ENCODE data around the gene HOXA6.

HOXA6 gene

GRCh38 chr7:27137640-27138315, 9.8 kb downstream of the HOXA6 start:
- H3K4me3 ChIP-seq (ENCODE audit: low read depth, low read length, poor library complexity, severe bottlenecking), result no peak overlapping the region
- H3K9ac ChIP-seq (ENCODE audit: low read length), result no peak overlapping the region
- no peaks in the 10 kb centered on the region for H3K36me3 ChIP-seq (ENCODE audit: insufficient read depth, low read length)
- no peaks in the 10 kb centered on the region for H4K20me1 ChIP-seq (ENCODE audit: insufficient read depth, low read length)
- no peak overlapping the region for H3K4me2 ChIP-seq (ENCODE audit: low read length)
- H3K9me2 ChIP-seq (ENCODE audit: low read depth, low read length), result no peaks in the 10 kb centered on the region
- no peak overlapping the region for H2AFZ ChIP-seq (ENCODE audit: low read length)
- no peaks in the 10 kb centered on the region for H3K79me2 ChIP-seq (ENCODE audit: insufficient read depth, low read length)
- H3K27ac ChIP-seq (ENCODE audit: low read depth, low read length, poor library complexity, severe bottlenecking), result no peak overlapping the region
- no peaks in the 10 kb centered on the region for H3F3A ChIP-seq (ENCODE audit: insufficient read depth, low read length)
- H3K4me1 ChIP-seq (ENCODE audit: insufficient read depth, low read length, severe bottlenecking), result peaks cover 8% of the 10 kb centered on the region
- H3K9me3 ChIP-seq (ENCODE audit: low read length), result no peaks in the 10 kb centered on the region
- no peaks in the 10 kb centered on the region for H3K27me3 ChIP-seq (ENCODE audit: insufficient read depth, low read length)
- no peak for TF ChIP-seq CTCF (IDR thresholded peaks at IDR 0.05; ENCODE audit: low read length)
- no peak for TF ChIP-seq EZH2 (IDR thresholded peaks at IDR 0.05; ENCODE audit: borderline replicate concordance, low read length)

GRCh38 chr7:27134392-27134791, 13.2 kb downstream of the HOXA6 start:
- Histone ChIP-seq H3K27me3 (ENCODE audit: insufficient read depth, low read length) (no peaks in the 10 kb centered on the region), H3K36me3 (ENCODE audit: insufficient read depth, low read length) (no peaks in the 10 kb centered on the region), H3K4me2 (ENCODE audit: low read length) (no peak overlapping the region), H2AFZ (ENCODE audit: low read length) (no peak overlapping the region), H3K4me3 (ENCODE audit: low read depth, low read length, poor library complexity, severe bottlenecking) (no peak overlapping the region), H4K20me1 (ENCODE audit: insufficient read depth, low read length) (no peaks in the 10 kb centered on the region), H3K79me2 (ENCODE audit: insufficient read depth, low read length) (no peaks in the 10 kb centered on the region), H3F3A (ENCODE audit: insufficient read depth, low read length) (no peaks in the 10 kb centered on the region), H3K27ac (ENCODE audit: low read depth, low read length, poor library complexity, severe bottlenecking) (no peak overlapping the region), H3K9me2 (ENCODE audit: low read depth, low read length) (no peaks in the 10 kb centered on the region), H3K9me3 (ENCODE audit: low read length) (no peaks in the 10 kb centered on the region), H3K4me1 (ENCODE audit: insufficient read depth, low read length, severe bottlenecking) (no peaks in the 10 kb centered on the region), H3K9ac (ENCODE audit: low read length) (no peak overlapping the region)
- TF ChIP-seq CTCF (IDR thresholded peaks at IDR 0.05; ENCODE audit: low read length), result no peak
- no peak for TF ChIP-seq EZH2 (IDR thresholded peaks at IDR 0.05; ENCODE audit: borderline replicate concordance, low read length)

GRCh38 chr7:27133409-27134231, 14.0 kb downstream of the HOXA6 start:
- Histone ChIP-seq H3K9me2 (ENCODE audit: low read depth, low read length) (no peaks in the 10 kb centered on the region), H3K4me3 (ENCODE audit: low read depth, low read length, poor library complexity, severe bottlenecking) (no peak overlapping the region), H3K79me2 (ENCODE audit: insufficient read depth, low read length) (no peaks in the 10 kb centered on the region), H3K27me3 (ENCODE audit: insufficient read depth, low read length) (no peaks in the 10 kb centered on the region), H3F3A (ENCODE audit: insufficient read depth, low read length) (no peaks in the 10 kb centered on the region), H3K4me2 (ENCODE audit: low read length) (no peak overlapping the region), H3K4me1 (ENCODE audit: insufficient read depth, low read length, severe bottlenecking) (no peaks in the 10 kb centered on the region), H3K36me3 (ENCODE audit: insufficient read depth, low read length) (no peaks in the 10 kb centered on the region), H3K27ac (ENCODE audit: low read depth, low read length, poor library complexity, severe bottlenecking) (no peak overlapping the region), H2AFZ (ENCODE audit: low read length) (no peak overlapping the region), H4K20me1 (ENCODE audit: insufficient read depth, low read length) (no peaks in the 10 kb centered on the region), H3K9me3 (ENCODE audit: low read length) (no peaks in the 10 kb centered on the region), H3K9ac (ENCODE audit: low read length) (no peak overlapping the region)
- TF ChIP-seq EZH2 (IDR thresholded peaks at IDR 0.05; ENCODE audit: borderline replicate concordance, low read length), result no peak
- TF ChIP-seq CTCF (IDR thresholded peaks at IDR 0.05; ENCODE audit: low read length), result no peak
